ENCODE measurements around the gene HEG1.
A peak's percentile ranks its signal among the peaks of the same experiment; 100 is the strongest.
"Not testable (repeated sequence)": the region's sequence is repeated elsewhere in the genome, so short reads cannot be mapped to it uniquely, and the experiment has no call there.

The HEG1 gene

GRCh38 chr3:124982855-124983254 is 72.9 kb downstream of the HEG1 start:
- no peak for DNase-seq

GRCh38 chr3:124981472-124981871 is 74.3 kb downstream of the HEG1 start:
- DNase-seq: no peak

GRCh38 chr3:124978627-124979026 is 77.2 kb downstream of the HEG1 start:
- no peak for DNase-seq

- no peak for DNase-seq
These were observed 79.4 kb downstream of the HEG1 start for GRCh38 chr3:124976383-124976782.

GRCh38 chr3:124974691-124975090 is 81.1 kb downstream of the HEG1 start:
- DNase-seq: no peak

GRCh38 chr3:124973290-124973689 is 82.5 kb downstream of the HEG1 start:
- no peak for DNase-seq

GRCh38 chr3:124972457-124972856 is 83.3 kb downstream of the HEG1 start:
- DNase-seq: peak; percentile 53

- DNase-seq: no peak
These were observed 85.7 kb downstream of the HEG1 start for GRCh38 chr3:124969963-124970722.

GRCh38 chr3:124969190-124969589 is 86.6 kb downstream of the HEG1 start:
- DNase-seq: no peak

- DNase-seq: no peak
These were observed 87.8 kb downstream of the HEG1 start for GRCh38 chr3:124967964-124968363.

- no peak for DNase-seq
These were observed 89.0 kb downstream of the HEG1 start for GRCh38 chr3:124966521-124967445.

GRCh38 chr3:124965413-124965812 is 90.4 kb downstream of the HEG1 start:
- peak; percentile 77 for DNase-seq

- no peak for DNase-seq
These were observed 91.4 kb downstream of the HEG1 start for GRCh38 chr3:124964387-124964786.

GRCh38 chr3:124963755-124964154 is 92.0 kb downstream of the HEG1 start:
- DNase-seq: no peak

GRCh38 chr3:124962403-124962940 is 93.3 kb downstream of the HEG1 start:
- no peak for DNase-seq

GRCh38 chr3:124960698-124961097 is 95.1 kb downstream of the HEG1 start:
- DNase-seq: no peak

GRCh38 chr3:124960105-124960504 is 95.7 kb downstream of the HEG1 start:
- DNase-seq: no peak

GRCh38 chr3:124957951-124958350 is 97.8 kb downstream of the HEG1 start:
- not testable (repeated sequence) for DNase-seq

GRCh38 chr3:124952282-124952855 is 103.4 kb downstream of the HEG1 start:
- peak; percentile 69 for DNase-seq

- peak; percentile 67 for DNase-seq
These were observed 104.1 kb downstream of the HEG1 start for GRCh38 chr3:124951511-124952281.

- DNase-seq: no peak
These were observed 105.8 kb downstream of the HEG1 start for GRCh38 chr3:124950026-124950425.

GRCh38 chr3:124942613-124943012 is 113.2 kb downstream of the HEG1 start:
- no peak for DNase-seq

GRCh38 chr3:124941771-124942170 is 114.0 kb downstream of the HEG1 start:
- DNase-seq: no peak
